Neural crest cell (in vitro differentiated cells): ENCODE measurements around the gene CDKN2B-AS1. TPM values are rescaled to one million over a fixed set of nuclear protein-coding genes. Genes with fewer than 3 reads are reported as not detected.

Experiments
- DNase-seq: peaks from one replicate; pipeline ENCODE4 v3.0.0; 2021; ENCODE audit warnings: low read depth, mixed read lengths, low spot score
- H3K27ac Mint-ChIP-seq: one replicate; pipeline ENCODE4 v1.8.0; 2021; ENCODE audit warnings: mild to moderate bottlenecking, mixed read lengths; ENCODE audit not compliant: unreplicated experiment
- H3K27me3 Mint-ChIP-seq: 2 replicates; pipeline ENCODE4 v1.8.0; 2021; ENCODE audit warnings: low read depth, mild to moderate bottlenecking, mixed read lengths
- H3K36me3 Mint-ChIP-seq: 2 replicates; pipeline ENCODE4 v1.8.0; 2021; ENCODE audit warnings: low read depth, mild to moderate bottlenecking, mixed read lengths
- H3K4me1 Mint-ChIP-seq: 2 replicates; pipeline ENCODE4 v1.8.0; 2021; ENCODE audit warnings: mixed read lengths
- H3K4me3 Mint-ChIP-seq: one replicate; pipeline ENCODE4 v1.8.0; 2021; ENCODE audit warnings: mild to moderate bottlenecking, mixed read lengths
- H3K9me3 Mint-ChIP-seq: 2 replicates; pipeline ENCODE4 v1.8.0; 2021; ENCODE audit warnings: mixed read lengths
- total RNA-seq: library from RNA; stranded (reverse); gene quantifications from 2 replicates; pipeline ENCODE4 v1.2.1, GENCODE V29; 2021
- TF ChIP-seq, protein P1 (sequence below): fragments of 200-600 bp; sonication (generic); conservative IDR thresholded peaks from 2 replicates; pipeline ENCODE4 v1.5.0; 2021; ENCODE audit warnings: antibody characterized with exemption, mild to moderate bottlenecking

Gene CDKN2B-AS1
- total RNA-seq, 1 donor from 2014 or later: 0.21 TPM

DNA sequence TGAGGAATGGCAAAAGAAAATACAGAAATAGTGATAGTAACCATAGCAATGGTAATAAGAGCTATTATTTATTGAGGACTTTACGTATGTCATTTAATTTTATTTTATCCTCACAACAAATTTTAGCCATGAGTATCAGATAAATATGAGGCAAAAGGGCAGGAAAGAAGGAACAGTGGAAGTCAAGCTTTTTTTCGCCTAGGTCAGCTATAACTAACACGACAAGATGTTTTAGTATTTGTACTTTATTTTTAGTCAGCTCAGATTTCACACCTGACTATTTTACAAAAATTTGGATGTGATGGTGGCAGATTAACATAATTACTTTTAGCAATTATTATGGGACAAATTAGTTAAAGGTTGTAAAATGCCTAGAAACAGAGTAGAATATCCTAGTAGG is 49.3 kb downstream of the CDKN2B-AS1 start:
- Mint-ChIP-seq H3K36me3 (no peaks in the 10 kb centered on the region), H3K4me3 (no peak overlapping the region), H3K27ac (no peak overlapping the region), H3K9me3 (no peaks in the 10 kb centered on the region), H3K4me1 (no peaks in the 10 kb centered on the region), H3K27me3 (peaks cover 30% of the 10 kb centered on the region)
- TF ChIP-seq, protein P1, sequence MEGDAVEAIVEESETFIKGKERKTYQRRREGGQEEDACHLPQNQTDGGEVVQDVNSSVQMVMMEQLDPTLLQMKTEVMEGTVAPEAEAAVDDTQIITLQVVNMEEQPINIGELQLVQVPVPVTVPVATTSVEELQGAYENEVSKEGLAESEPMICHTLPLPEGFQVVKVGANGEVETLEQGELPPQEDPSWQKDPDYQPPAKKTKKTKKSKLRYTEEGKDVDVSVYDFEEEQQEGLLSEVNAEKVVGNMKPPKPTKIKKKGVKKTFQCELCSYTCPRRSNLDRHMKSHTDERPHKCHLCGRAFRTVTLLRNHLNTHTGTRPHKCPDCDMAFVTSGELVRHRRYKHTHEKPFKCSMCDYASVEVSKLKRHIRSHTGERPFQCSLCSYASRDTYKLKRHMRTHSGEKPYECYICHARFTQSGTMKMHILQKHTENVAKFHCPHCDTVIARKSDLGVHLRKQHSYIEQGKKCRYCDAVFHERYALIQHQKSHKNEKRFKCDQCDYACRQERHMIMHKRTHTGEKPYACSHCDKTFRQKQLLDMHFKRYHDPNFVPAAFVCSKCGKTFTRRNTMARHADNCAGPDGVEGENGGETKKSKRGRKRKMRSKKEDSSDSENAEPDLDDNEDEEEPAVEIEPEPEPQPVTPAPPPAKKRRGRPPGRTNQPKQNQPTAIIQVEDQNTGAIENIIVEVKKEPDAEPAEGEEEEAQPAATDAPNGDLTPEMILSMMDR: no peak
- no peak for DNase-seq

DNA sequence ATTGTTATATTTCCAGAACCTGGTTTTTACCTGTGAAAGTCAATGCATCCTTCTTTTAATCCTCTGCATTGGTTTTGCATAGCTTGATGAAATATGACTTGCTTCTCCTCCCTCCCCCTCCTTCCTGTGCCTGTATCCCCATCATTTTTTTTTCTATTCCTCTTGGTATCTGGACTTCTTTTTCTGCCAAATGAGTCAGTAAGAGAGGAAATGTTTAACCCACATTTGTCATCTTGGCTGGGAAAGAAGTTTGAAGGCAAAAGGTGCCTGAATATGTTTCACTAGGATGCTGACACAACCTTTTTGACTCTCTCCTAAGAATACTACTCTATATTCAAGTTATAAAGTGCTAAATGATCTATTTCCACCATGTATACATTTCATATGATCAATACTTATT is 50.0 kb downstream of the CDKN2B-AS1 start:
- no peaks in the 10 kb centered on the region for H3K9me3 Mint-ChIP-seq
- no peak overlapping the region for H3K27ac Mint-ChIP-seq
- H3K36me3 Mint-ChIP-seq: no peaks in the 10 kb centered on the region
- no peak overlapping the region for H3K4me3 Mint-ChIP-seq
- no peak for DNase-seq
- H3K4me1 Mint-ChIP-seq: no peaks in the 10 kb centered on the region
- TF ChIP-seq, protein P1: no peak
- peaks cover 30% of the 10 kb centered on the region for H3K27me3 Mint-ChIP-seq

DNA sequence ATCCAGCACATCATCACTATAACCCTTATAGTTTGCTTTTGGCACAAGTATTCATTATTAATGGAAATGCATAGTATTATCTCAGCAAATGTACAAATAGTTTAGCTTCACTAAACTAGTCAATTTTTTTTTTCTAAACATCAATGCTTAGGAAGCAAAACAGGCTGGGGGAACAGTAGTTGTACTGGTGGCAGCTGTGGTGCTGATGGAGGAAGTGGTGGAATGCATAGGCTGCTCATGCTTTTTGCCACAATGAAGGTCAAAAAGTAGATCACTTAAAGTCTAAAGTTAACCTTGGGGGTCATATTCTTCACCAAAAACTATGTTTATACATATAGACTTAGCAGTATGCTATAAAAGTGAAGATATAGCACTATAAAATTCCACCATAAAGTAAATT is 50.8 kb downstream of the CDKN2B-AS1 start:
- H3K9me3 Mint-ChIP-seq: no peaks in the 10 kb centered on the region
- no peak for DNase-seq
- H3K36me3 Mint-ChIP-seq: no peaks in the 10 kb centered on the region
- H3K4me1 Mint-ChIP-seq: no peaks in the 10 kb centered on the region
- no peak overlapping the region for H3K4me3 Mint-ChIP-seq
- H3K27me3 Mint-ChIP-seq: peaks cover 30% of the 10 kb centered on the region
- TF ChIP-seq, protein P1: no peak
- H3K27ac Mint-ChIP-seq: no peak overlapping the region

DNA sequence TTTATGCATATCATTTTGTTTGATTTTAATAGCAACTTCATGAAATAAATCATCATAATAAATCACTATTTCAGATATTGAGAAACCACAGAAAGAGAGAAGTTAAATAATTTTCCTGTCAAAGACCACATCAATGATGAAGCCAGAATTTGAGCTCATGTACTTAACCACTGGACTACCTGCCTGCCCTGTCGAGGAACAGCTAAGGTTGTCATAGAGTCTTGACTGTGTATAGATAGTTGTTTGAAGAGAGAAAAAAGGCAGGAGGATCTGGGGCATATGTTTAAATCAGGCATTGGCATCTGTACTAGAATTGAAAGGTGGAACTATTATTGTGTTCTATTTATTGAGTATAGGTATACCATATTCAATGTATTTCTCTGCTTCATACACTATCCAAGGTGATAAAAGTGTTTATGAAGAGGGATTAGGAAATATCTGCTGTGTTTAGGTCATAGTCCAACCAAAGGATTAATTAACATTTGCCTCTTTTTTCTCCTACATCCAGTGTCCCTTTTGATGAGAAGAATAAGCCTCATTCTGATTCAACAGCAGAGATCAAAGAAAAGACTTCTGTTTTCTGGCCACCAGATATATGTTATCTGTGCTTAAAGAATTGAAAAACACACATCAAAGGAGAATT is 51.8 kb downstream of the CDKN2B-AS1 start:
- H3K4me1 Mint-ChIP-seq: no peaks in the 10 kb centered on the region

DNA sequence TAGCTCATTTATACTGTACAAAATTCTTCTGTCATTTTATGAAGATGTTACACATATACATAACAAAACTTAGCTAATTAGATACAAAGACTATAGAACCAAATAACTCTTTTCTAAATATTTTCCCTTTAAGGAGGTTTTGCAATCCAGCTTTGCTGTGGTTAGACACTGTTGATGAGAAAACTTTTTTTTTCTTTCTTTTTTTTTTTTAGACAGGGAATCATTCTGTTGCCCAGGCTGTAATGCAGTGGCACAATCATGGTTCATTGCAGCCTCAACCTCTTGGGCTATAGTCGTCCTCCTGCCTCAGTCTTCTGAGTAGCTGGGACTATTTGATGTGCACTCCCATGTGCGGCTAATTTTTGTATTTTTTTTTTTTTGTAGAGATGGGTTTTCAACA is 53.0 kb downstream of the CDKN2B-AS1 start:
- Mint-ChIP-seq H3K9me3 (no peaks in the 10 kb centered on the region), H3K4me3 (no peak overlapping the region), H3K27ac (no peak overlapping the region), H3K27me3 (peaks cover 23% of the 10 kb centered on the region), H3K36me3 (no peaks in the 10 kb centered on the region), H3K4me1 (no peaks in the 10 kb centered on the region)
- TF ChIP-seq, protein P1: no peak
- DNase-seq: no peak

More for the DNA sequence above, 51.8 kb downstream of the CDKN2B-AS1 start:
- no peak for DNase-seq
- TF ChIP-seq, protein P1: no peak
- Mint-ChIP-seq H3K4me3 (no peak overlapping the region), H3K36me3 (no peaks in the 10 kb centered on the region), H3K27me3 (peaks cover 25% of the 10 kb centered on the region), H3K27ac (no peak overlapping the region), H3K9me3 (no peaks in the 10 kb centered on the region)
